HL-60/S4 treated with retinoic acid at 250 ng/mL for 4 days and 3 days (cell line): ENCODE data around the gene MAP4K4.
"Not testable (repeated sequence)": the region's sequence is repeated elsewhere in the genome, so short reads cannot be mapped to it uniquely, and the experiment has no call there.

Experiments used
- in situ Hi-C: fragments of 300-500 bp; cut with MboI; formaldehyde crosslinking; loops from 2 replicates; pipeline ENCODE4 v1.7.0; 2022; ENCODE audit warnings: low sequenced_read_pairs

The MAP4K4 gene

DNA sequence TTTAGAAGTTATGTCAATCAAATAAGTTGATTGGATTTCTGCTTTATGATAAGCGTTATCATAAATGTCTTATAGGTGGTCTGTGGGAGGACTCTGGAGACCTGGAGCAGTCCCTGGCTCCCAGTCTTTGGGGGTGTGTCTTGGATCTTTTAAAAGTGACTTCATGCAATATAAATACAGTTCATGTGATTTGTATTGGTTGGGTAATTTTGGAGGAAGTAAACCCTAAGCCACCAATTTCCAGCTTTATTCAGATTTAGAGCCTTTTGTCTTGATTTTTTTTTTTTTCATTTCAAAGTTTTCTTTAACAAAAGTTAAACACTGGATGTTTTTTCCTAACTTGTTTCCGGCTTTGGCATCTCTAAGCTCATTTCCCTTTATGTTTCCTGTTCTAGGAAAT lies 68.8 kb downstream of the MAP4K4 start:
- in situ Hi-C loops, result no loop called here

DNA sequence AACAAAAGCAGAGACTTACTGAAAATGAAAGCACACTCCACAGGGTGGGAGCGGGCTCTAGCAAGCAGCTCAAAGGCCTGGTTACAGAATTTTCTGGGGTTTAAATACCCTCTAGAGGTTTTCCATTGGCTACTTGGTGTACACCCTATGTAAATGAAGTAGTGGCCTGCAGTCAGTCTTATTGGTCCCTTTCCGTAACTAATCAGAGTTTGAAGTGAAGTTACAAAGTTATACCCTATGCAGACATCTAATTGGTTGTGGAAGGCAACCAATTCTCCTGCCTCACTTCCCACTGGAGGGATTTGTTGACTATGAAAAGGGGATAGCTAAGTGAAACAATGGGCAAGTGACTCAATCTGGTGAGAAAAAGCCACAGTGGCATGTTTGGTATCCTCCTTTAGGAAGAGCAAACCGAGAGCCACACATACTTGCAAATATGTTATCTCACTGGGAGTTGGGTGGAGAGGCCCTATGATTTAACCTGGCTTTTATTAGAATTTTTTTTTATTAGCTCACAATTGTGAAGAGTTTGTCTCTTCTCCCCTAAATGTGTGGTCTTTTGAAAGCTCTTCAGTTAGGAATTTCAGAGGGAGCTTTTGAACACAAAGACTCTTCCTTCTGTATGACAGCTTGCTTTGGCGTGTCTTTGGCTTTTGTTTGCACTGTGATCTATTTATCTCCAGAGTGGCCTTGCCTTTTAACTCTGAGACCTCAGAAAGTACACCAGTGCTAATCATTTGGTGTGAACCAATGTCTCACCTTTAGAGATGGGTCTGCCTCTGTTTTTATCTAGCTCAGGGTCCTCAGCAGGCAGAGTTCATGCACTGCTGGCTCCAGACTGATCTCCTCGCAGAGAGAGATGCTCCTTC lies 69.6 kb downstream of the MAP4K4 start:
- in situ Hi-C loops, result no loop called here

DNA sequence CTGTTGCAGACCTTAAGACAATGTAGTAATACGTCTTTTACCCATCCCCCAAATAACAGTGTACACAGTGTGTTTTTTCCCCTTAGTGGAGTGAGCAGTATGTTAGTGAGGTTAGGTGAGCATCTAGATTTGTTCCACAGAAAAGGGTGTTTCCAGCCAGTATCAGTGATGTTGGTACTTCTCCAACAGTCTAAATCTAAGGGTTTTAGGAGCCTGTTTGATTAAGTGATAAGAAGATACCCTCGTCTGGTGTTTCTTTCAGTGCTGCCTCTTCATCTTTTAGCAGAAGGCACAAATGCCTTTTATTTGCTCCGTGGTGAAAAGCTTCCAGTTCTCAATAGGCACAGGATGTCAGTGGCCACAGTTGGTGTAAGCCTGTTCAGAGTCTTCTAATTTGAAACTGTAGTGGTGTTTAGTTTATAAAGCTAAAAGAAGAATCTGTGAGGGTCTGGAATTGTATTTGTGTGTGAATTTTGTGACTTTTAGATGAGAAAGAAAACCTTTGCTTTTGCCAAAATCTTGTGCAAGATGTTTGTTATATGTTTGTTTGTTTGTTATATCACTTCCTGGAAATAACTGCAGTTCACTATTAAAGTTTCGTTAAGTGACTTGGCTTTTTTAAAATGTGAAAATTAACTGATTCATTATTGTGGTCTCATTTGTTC lies 71.2 kb downstream of the MAP4K4 start:
- in situ Hi-C loops, result no loop called here

DNA sequence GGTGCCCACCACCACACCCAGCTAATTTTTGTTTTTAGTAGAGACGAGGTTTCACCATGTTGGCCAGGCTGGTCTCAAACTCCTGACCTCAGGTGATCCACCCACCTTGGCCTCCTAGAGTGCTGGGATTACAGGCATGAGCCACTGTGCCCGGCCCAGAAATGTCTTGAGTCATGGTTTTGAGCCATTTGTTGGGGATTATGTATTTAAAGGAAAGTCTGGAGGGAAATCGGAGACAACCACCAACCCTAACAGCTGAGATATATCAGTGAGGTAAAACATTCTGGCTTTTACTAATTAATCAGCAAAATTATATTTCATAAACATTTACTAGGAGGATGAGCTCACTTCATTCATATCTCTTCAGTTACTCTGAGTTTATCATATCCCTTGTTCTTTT lies 72.2 kb downstream of the MAP4K4 start:
- in situ Hi-C loops, result not testable (repeated sequence)

DNA sequence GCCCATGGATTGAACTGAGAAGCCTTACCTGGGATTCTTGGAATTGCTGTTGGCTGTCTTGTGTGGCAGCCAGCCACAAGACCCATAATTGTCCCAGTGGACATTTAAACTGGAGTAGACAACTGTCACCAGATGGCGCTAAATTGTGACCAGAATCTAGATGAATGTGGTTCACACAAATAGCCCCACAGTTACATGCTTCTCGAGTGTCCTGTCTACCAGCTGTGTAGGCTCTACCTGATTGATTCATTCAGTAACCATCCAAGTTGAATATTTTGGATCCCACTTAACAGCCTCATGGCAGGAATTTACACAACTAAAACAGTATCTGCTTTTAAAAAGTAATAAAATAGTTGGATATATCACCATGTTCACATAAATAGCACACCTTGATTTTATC lies 73.2 kb downstream of the MAP4K4 start:
- in situ Hi-C loops, result no loop called here

DNA sequence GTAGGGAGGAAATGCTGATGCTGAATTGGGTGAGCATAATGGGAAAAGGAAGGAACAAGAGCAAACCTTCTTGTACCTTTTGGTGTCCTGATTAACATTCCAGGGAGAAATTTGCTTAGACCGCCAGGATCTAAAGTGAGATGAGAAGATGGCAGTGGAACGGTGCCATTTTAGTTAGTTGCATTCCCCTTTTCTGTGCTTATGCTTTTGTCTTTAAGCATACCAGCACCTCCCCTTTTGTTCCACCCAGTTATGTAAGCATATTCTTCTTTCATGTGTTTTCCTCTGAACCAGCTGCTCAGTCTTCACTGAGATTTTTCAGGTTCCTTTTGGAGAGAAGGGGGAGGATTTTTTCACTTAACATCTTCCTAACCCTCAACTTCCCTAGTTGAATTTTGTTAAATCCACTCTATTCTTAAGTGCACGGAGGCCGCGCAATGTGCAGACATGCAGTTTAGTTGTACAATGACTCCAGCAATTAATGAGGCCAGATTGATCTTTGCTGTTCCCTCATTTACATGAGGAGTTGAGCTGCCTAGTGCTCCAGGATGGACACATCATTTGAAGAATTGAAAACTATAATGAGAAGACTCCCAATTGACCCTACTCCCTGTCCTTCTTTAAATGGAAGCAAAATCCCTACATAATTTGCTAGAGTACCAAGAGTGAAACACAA lies 73.9 kb downstream of the MAP4K4 start:
- in situ Hi-C loops, result no loop called here

DNA sequence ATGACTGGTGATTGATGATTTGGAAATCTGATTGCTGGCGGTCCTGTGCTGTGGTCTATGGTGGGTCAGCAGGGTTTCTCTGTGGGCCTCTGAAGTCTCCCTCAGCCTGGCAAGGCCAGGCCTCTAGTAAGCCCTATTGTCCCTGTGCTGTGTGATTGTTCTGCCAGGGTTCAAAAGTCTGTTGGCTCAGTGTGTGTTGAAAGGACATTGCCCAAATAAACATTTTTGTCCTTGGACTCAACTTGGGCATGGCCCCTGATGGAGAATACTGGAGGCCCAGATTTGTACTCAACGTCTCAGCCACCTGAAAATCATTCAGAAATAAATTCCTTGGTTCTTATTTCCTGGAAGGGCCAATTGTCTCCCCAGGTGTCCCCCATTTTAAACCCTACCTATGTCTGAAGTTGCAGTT lies 74.4 kb downstream of the MAP4K4 start:
- in situ Hi-C loops, result no loop called here

DNA sequence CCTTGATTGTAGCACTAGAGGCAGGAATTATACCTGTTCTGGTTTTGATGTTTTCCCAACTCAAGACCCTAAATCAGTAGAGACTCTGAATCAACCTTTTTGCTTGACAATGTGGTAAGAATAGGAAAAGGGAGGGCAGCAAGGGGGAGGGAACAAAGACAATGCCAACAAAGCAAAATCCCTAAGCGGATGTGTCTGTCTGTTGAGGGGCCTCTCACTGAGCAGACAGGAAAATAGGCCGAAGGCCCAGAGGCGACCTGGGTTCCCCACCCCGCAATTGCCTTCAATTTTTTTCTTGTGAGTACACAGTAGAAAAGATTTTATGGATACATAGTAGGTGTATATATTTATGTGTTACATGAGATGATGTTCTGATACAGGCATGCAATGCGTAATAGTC lies 75.6 kb downstream of the MAP4K4 start:
- in situ Hi-C loops, result no loop called here

DNA sequence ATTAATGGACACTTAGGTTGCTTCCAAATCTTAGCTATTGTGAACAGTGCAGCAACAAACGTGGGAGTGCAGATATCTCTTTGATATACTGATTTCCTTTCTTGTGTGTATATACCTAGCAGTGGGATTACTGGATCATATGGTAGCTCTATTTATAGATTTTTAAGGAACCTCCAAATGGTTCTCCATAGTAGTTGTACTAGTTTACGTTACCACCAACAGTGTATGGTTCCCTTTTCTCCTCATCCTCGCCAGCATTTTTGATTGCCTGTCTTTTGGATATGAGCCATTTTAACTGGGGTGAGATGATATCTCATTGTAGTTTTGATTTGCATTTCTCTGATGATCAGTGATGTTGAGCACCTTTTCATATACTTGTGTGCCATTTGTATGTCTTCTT lies 76.5 kb downstream of the MAP4K4 start:
- in situ Hi-C loops, result not testable (repeated sequence)

DNA sequence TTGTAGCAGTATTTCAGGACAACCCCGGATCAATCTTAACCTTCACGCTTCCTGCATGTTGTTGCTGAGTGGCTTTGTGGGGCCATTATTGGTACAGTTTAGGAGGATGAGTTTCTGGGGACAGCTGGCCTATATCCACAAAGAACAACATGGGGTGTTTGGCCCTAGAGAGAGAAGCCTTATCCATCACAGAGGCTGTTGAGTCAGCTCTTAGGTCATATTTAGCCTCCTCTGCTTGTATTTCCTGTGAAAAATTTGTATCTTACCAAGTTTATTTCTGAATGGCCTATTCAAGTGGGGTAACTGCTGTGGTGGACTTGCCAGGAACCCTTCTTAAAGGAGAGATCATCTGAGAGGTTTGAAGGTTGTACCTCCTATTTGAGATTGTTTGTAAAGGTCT lies 77.6 kb downstream of the MAP4K4 start:
- in situ Hi-C loops, result no loop called here

DNA sequence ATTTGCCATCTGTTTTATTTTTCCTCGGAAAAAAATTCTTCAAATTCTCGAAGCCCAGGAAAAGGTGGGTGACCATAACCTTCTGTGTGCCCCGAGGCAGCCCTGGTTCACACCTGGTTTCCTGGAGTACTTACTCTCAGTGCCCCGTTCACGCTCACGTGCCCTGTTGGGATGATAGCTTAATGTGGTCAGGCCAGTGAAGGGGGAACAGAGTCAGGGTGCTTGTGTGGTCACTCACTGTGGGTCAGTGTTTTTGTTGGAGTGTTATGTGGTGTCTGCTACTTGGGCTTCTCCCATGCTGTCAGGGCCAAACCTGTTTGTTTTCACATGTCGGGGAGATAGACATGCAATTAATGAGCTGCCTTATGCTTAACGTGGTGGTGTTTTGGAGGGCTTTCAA lies 78.1 kb downstream of the MAP4K4 start:
- in situ Hi-C loops, result no loop called here

DNA sequence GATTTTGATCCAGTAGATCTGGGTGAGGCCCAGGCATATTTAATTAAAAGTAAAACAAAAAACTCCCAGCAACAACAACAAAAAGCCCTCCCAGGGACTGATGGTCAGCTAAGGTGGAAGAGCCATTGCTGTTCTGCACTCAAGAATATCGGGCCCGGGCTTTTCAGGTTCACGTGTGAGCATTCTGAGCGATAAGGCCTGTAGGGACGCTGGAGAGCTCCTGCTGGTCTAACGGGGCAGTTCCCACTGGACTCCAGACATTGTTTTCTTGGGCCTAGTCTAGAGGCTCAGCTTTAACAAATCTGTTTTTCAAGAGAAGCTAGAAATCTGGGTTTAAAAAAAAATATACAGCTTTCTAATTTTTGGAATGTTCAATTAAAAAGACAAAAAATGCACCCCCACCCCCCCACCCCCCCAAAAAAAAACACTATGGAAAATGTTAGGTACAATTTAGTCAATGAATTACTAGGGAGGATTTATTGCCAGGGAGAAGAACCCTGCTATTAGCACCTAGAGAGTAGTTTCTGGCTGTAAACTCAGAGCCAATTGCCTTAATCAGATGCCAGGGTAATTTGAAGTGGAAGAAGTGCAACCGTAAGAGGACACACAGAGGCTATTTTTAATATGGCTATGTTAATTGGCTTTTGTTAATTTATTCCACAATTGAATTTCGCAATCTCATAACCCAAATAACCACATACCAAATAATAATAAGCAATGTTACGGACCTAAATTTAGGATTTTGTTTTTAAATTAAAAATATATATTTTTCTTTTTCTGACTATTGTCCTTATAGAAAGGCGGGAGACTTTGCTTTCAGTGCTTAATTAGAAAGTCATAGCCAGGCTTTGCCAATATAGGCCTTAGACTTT lies 78.9 kb downstream of the MAP4K4 start:
- in situ Hi-C loops, result no loop called here

DNA sequence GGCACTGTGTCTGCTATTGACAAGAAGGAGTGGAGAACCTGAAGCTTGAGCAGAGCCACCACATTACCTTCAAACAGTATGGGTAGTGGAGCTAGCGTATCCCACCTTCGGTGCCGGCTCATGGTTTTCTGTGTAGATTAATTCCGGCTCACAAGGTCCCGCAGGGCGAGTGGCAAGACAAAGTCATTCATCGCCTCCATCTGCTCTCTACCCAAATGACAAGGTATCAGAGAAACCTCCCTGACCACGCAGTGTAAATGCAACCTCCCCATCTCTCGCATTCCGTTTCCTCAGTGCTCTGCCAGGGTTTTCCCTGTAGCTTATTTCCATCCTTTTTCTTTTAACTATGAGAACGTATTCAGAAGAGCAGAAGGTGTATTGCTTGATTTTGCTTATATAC lies 79.8 kb downstream of the MAP4K4 start:
- in situ Hi-C loops, result no loop called here

DNA sequence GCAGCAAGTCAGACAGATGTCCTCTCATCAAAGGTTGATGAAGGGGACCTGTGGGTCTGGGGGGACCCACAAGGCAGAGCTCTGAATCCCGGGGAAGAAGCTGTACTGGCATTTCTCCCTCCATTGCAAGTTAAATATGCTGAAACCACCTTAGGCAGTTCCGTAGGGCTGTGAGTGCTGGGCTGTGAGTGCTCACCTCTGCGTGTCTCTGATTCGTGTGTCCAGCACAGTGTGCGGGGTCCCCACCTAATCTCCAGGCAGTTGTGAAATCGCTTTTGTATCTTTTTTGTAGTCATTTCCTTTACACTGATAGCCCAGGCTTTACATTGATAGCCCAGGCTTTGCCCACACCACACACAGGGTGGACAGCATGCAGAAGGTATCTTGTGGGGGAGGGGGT lies 80.6 kb downstream of the MAP4K4 start:
- in situ Hi-C loops, result no loop called here

DNA sequence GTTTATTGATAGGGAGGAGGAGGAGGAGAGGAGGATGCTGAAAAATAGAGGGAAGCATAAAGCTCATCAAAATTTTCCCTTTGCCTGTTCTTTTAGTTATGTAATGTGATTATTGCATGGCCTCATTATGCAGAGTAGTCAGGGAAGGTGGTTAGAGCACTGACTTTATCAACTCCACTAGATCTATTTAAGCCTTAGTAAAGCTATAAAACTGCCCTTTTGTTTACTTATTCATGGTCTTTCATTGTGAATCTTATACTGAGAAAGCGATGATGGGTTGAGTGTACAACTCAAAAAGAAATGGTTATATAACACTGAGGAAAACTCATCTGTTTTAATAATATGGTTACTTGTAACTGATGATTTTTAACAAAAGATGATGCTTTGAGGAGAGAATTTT lies 81.7 kb downstream of the MAP4K4 start:
- in situ Hi-C loops, result no loop called here

DNA sequence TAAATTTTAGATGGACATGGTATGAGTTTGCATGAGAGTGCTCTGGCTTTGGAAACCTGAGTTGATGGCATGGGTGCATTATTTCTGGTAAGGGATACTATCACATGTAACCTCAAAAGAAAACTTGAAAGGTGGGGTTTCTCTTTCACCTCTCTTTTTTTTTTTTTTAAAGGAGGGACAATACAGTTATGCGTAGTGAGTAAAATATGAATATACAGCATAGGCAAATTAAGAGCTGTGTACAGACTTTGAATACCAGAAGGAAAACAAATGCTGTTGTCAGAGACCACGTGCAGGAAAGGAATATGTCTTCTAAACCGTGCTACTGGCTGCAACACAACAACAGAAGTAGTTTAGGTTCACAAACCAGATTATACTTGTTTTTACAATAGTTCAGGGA lies 82.1 kb downstream of the MAP4K4 start:
- in situ Hi-C loops, result no loop called here

DNA sequence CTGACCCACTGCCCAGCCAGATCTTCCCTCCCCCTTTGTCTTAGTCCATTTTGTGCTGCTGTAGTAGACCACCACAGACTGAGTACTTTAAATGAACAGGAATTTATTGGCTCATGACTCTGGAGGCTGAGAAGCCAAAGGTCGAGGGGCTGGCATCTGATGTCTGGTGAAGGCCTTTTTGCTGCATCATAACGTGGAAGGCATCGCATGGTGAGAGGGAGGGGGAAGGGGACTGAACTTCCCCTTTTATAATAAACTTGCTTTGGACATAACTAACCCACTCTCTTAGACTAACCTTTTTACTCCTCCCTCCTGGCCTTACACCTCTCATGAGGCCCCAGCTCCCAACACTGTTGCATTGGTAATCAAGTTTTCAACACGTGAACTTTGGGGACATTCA lies 83.8 kb downstream of the MAP4K4 start:
- in situ Hi-C loops, result no loop called here

DNA sequence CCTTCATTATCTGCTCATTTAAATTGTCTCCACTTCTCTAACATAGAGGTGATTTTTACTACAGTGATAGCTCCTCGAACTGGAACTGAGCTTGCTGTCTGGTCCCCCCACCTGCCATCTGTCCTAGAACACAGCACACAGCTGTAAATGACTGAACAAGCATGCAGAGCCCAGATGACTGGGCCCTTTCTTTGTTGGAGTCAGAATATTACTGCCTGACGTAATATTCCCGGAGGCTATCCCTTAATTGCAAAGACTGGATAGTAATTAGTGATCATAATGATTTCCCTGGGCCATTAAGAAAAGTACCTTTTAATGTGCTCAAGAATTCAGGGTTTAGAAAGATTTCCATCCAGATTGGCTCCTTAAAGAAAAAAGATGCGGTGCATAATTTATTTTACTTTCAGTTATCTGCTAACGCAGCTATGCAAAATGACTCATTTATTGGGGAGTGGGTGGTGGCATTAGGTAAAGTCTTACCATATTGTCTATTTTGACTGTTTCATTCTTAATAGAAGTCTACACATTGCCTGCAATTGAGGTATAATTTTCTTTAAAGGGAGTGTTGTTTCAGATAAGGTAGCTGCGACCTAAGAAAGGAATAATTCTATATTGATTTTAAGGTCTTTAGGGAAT lies 84.4 kb downstream of the MAP4K4 start:
- in situ Hi-C loops, result no loop called here

DNA sequence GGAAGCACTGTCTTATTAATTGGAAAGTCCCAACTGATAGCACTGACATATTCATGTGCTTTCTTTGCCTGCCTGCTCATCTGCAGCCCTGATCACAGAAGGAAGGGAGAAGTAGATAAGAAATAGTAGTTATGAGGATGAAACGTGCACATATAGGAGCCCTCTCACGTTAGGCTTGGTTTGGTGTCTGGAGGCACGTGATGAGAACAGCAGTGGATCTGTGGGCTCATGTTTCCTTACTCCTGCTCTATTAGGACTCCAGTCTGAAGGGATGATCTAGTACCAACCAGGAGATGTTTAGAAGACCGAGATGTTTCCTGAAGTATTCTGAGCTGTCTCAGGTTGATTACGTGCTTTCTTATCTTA lies 84.9 kb downstream of the MAP4K4 start:
- in situ Hi-C loops, result no loop called here

DNA sequence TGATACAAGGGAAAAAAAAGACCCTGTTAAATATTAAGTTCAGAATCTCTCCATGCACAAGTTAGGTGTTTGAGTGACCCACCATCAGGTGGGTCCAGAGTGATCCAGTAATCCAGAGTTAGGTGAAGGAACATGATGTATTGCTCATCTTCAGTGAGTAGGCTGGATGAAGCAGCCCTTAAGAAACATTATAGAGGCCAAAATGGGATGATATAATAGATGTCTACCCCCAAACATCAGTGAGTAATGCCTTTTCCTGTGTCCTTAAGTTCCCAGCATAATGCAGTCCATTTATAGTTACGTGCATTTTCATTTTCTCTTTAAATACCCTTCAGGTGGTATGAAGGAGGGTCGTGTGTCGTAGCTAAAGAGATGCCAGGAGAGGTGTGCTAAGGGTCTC lies 89.6 kb downstream of the MAP4K4 start:
- in situ Hi-C loops, result no loop called here

DNA sequence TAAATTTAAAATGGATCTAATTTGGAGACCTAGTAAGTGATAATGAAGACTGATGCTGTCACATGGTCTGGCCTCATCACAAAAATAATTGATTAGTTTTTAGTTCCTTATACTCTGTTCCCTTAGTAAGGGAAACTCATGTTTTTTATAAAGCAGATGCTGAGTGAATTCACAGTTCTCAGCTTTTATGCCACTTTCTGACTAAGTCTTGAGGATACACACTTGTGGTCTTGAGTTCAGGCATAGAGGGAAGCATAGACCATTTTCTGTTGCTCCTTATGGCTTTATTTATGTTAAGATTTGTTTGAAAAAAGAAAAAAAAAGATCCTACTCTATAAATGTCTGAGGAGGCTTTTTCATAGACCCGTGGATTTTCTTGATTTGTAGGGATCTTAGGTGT lies 91.1 kb downstream of the MAP4K4 start:
- in situ Hi-C loops, result no loop called here
